Neuronal stem cell (in vitro differentiated cells): ENCODE data around the gene C15orf62.

Experiments used
- DNase-seq: peaks from one replicate; pipeline ENCODE4 v3.0.0-alpha.2; 2013; ENCODE audit warnings: low spot score
- H2AFZ ChIP-seq: one replicate; pipeline ENCODE4 v1.6.1; 2013; ENCODE audit warnings: mild to moderate bottlenecking, low read length, inconsistent platforms
- H2AK5ac ChIP-seq: 2 replicates; pipeline ENCODE4 v1.6.1; 2013; ENCODE audit warnings: low read depth, mild to moderate bottlenecking, inconsistent platforms, low read length, moderate library complexity, mixed read lengths
- H2BK120ac ChIP-seq: 2 replicates; pipeline ENCODE4 v1.6.1; 2013; ENCODE audit warnings: low read depth, mild to moderate bottlenecking, inconsistent platforms, low read length, moderate library complexity, mixed read lengths
- H2BK12ac ChIP-seq: one replicate; pipeline ENCODE4 v1.6.1; 2013; ENCODE audit warnings: low read length, inconsistent platforms
- H2BK15ac ChIP-seq: 2 replicates; pipeline ENCODE4 v1.6.1; 2013; ENCODE audit warnings: mild to moderate bottlenecking, low read length, inconsistent platforms, mixed read lengths
- H2BK5ac ChIP-seq: one replicate; pipeline ENCODE4 v1.6.1; 2013; ENCODE audit warnings: inconsistent platforms, mild to moderate bottlenecking, low read length, moderate library complexity
- H3K14ac ChIP-seq: one replicate; pipeline ENCODE4 v1.6.1; 2013; ENCODE audit warnings: low read length, inconsistent platforms
- H3K18ac ChIP-seq: 2 replicates; pipeline ENCODE4 v1.6.1; 2013; ENCODE audit warnings: low read length, inconsistent platforms
- H3K23ac ChIP-seq: 2 replicates; pipeline ENCODE4 v1.6.1; 2013; ENCODE audit warnings: low read depth, mild to moderate bottlenecking, mixed read lengths, low read length, inconsistent platforms; ENCODE audit not compliant: poor library complexity
- H3K27ac ChIP-seq: replicated peaks from 3 replicates; pipeline ENCODE4 v1.5.1; 2013; ENCODE audit warnings: low read length, inconsistent platforms
- H3K27me3 ChIP-seq, 3 experiments: 2 replicates each; pipeline ENCODE4 v1.6.1; 2013; ENCODE audit warnings: low read length in 3 of 3, mild to moderate bottlenecking in 2 of 3, inconsistent platforms in 1 of 3, low read depth in 1 of 3, mixed read lengths in 1 of 3, moderate library complexity in 1 of 3; ENCODE audit not compliant: control insufficient read depth in 3 of 3, insufficient read depth in 3 of 3
- H3K36me3 ChIP-seq, 2 donors: replicated peaks in 1 of 2; 2 replicates each; pipeline ENCODE4 v1.6.1; 2013; ENCODE audit warnings: low read length in 2 of 2; ENCODE audit not compliant: control insufficient read depth in 2 of 2, insufficient read depth in 2 of 2
- H3K4ac ChIP-seq: 2 replicates; pipeline ENCODE4 v1.6.1; 2013; ENCODE audit warnings: inconsistent platforms, mild to moderate bottlenecking, low read length, moderate library complexity
- H3K4me1 ChIP-seq, 2 donors: 1 replicate in 1 of 2; 2 replicates in 1 of 2; pipeline ENCODE4 v1.6.1; 2013; ENCODE audit warnings: low read length in 2 of 2, low read depth in 1 of 2; ENCODE audit not compliant: control insufficient read depth in 2 of 2, insufficient read depth in 1 of 2
- H3K4me2 ChIP-seq: one replicate; pipeline ENCODE4 v1.6.1; 2013; ENCODE audit warnings: mild to moderate bottlenecking, low read length, inconsistent platforms; ENCODE audit not compliant: insufficient read depth, poor library complexity, severe bottlenecking
- H3K4me3 ChIP-seq, 2 donors: 2 replicates each; pipeline ENCODE4 v1.5.1; 2013; ENCODE audit warnings: low read length in 2 of 2, mild to moderate bottlenecking in 2 of 2, inconsistent platforms in 1 of 2, moderate library complexity in 1 of 2
- H3K79me1 ChIP-seq: one replicate; pipeline ENCODE4 v1.6.1; 2013; ENCODE audit warnings: low read depth, mild to moderate bottlenecking, inconsistent platforms, low read length, moderate library complexity
- H3K9ac ChIP-seq: one replicate; pipeline ENCODE4 v1.6.1; 2013; ENCODE audit warnings: mild to moderate bottlenecking, low read depth, low read length, inconsistent platforms; ENCODE audit not compliant: poor library complexity
- H3K9me3 ChIP-seq, 2 donors: replicated peaks in 1 of 2; 2 replicates each; pipeline versions ENCODE3 to v1.6.1; 2013; ENCODE audit warnings: low read length in 2 of 2, mild to moderate bottlenecking in 2 of 2, inconsistent platforms in 1 of 2, low read depth in 1 of 2, mixed read lengths in 1 of 2, moderate library complexity in 1 of 2; ENCODE audit not compliant: control insufficient read depth in 2 of 2, insufficient read depth in 1 of 2
- H4K8ac ChIP-seq: one replicate; pipeline ENCODE4 v1.6.1; 2013; ENCODE audit warnings: low read depth, mild to moderate bottlenecking, inconsistent platforms, low read length, moderate library complexity
- H4K91ac ChIP-seq: one replicate; pipeline ENCODE4 v1.6.1; 2013; ENCODE audit warnings: low read length, low read depth, mild to moderate bottlenecking, inconsistent platforms; ENCODE audit not compliant: poor library complexity
- WGBS, 2 donors: extraction: QIAGEN DNeasy Blood & Tissue Kit; methylation state at CpG; one replicate each; pipeline ENCODE4 v1.1.7; 2013; ENCODE audit warnings: missing lambda C conversion rate in 2 of 2, mixed read lengths in 1 of 2; ENCODE audit not compliant: insufficient read length in 2 of 2, insufficient replicate concordance in 1 of 2; ENCODE audit errors: extremely low coverage in 2 of 2; 5-methylcytosine and 5-hydroxymethylcytosine counted together

The C15orf62 gene

GRCh38 chr15:40755812-40756208 is 14.0 kb upstream of the C15orf62 start:
- Histone ChIP-seq H3K4me3 (peak overlapping the region in 1 of 2 donors; percentile 94), H3K18ac (peak overlapping the region; percentile 71), H2BK15ac (no peak overlapping the region), H3K4ac (no peak overlapping the region), H4K91ac (no peak overlapping the region), H3K27me3 (no peaks in the 10 kb centered on the region), H3K4me1 (peaks cover 4 to 8% of the 10 kb centered on the region in 2 donors), H2BK12ac (peak overlapping the region; percentile 22), H3K4me2 (peak overlapping the region; percentile 11), H3K79me1 (peaks cover 8% of the 10 kb centered on the region), H2AFZ (peak overlapping the region; percentile 94), H4K8ac (no peak overlapping the region), H2BK5ac (no peak overlapping the region), H2BK120ac (no peak overlapping the region), H3K9me3 (no peaks in the 10 kb centered on the region), H3K14ac (no peak overlapping the region), H3K36me3 (peaks cover 5 to 18% of the 10 kb centered on the region in 2 donors), H2AK5ac (no peak overlapping the region), H3K23ac (no peak overlapping the region), H3K9ac (no peak overlapping the region), H3K27ac (peak overlapping the region; percentile 92)
- DNase-seq: no peak
- WGBS, 2 donors: no CpG with 5 or more reads among the region's 10 CpGs

GRCh38 chr15:40756938-40757337 is 12.8 kb upstream of the C15orf62 start:
- Histone ChIP-seq H3K4me1 (peaks cover 4 to 8% of the 10 kb centered on the region in 2 donors), H2AK5ac (peak overlapping the region; percentile 86), H3K9me3 (no peaks in the 10 kb centered on the region), H3K4ac (no peak overlapping the region), H3K4me2 (no peak overlapping the region), H3K79me1 (peaks cover 6% of the 10 kb centered on the region), H4K8ac (no peak overlapping the region), H2BK15ac (no peak overlapping the region), H3K18ac (peak overlapping the region; percentile 38), H2BK120ac (peak overlapping the region; percentile 76), H3K9ac (no peak overlapping the region), H2AFZ (peak overlapping the region; percentile 60), H3K4me3 (no peak overlapping the region), H2BK12ac (no peak overlapping the region), H3K36me3 (peaks cover 2 to 7% of the 10 kb centered on the region in 2 donors), H3K27me3 (no peaks in the 10 kb centered on the region), H3K14ac (no peak overlapping the region), H4K91ac (no peak overlapping the region), H3K23ac (no peak overlapping the region), H2BK5ac (no peak overlapping the region), H3K27ac (peak overlapping the region; percentile 15)
- no CpG with 5 or more reads among the region's 6 CpGs for WGBS, 2 donors
- DNase-seq: no peak

DNA sequence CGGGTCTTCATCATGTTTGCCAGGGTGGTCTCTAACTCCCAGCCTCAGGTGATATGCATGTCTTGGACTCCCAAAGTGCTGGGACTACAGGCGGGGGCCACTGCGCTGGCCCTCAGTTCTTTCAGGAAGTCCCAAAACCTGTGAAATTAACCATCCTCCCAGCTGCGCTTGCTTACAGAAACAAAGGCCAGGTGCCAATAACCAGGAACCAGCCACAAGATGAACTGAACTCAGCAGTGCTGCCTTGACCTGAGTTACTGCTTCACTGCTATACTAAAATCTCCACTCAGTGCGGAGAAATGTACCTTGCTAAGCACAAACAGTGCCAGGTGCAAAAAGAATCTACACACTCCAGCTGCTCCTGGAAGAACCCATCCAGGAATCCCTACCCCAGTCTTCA is 9.8 kb upstream of the C15orf62 start:
- Histone ChIP-seq H3K23ac (no peak overlapping the region), H3K4me3 (no peak overlapping the region), H3K14ac (no peak overlapping the region), H4K8ac (no peak overlapping the region), H2AFZ (no peak overlapping the region), H2BK120ac (no peak overlapping the region), H3K4ac (no peak overlapping the region), H3K79me1 (no peaks in the 10 kb centered on the region), H3K9ac (no peak overlapping the region), H3K27me3 (peaks cover 0 to 22% (median 4%) of the 10 kb centered on the region in 3 experiments), H3K9me3 (no peaks in the 10 kb centered on the region), H3K4me2 (no peak overlapping the region), H3K4me1 (peaks cover 7 to 9% of the 10 kb centered on the region in 2 donors), H2BK5ac (no peak overlapping the region), H2AK5ac (no peak overlapping the region), H4K91ac (no peak overlapping the region), H3K36me3 (no peaks in the 10 kb centered on the region), H2BK12ac (no peak overlapping the region), H3K27ac (no peak overlapping the region), H2BK15ac (no peak overlapping the region), H3K18ac (no peak overlapping the region)
- WGBS, 2 donors: no CpG with 5 or more reads among the region's 5 CpGs
- no peak for DNase-seq

DNA sequence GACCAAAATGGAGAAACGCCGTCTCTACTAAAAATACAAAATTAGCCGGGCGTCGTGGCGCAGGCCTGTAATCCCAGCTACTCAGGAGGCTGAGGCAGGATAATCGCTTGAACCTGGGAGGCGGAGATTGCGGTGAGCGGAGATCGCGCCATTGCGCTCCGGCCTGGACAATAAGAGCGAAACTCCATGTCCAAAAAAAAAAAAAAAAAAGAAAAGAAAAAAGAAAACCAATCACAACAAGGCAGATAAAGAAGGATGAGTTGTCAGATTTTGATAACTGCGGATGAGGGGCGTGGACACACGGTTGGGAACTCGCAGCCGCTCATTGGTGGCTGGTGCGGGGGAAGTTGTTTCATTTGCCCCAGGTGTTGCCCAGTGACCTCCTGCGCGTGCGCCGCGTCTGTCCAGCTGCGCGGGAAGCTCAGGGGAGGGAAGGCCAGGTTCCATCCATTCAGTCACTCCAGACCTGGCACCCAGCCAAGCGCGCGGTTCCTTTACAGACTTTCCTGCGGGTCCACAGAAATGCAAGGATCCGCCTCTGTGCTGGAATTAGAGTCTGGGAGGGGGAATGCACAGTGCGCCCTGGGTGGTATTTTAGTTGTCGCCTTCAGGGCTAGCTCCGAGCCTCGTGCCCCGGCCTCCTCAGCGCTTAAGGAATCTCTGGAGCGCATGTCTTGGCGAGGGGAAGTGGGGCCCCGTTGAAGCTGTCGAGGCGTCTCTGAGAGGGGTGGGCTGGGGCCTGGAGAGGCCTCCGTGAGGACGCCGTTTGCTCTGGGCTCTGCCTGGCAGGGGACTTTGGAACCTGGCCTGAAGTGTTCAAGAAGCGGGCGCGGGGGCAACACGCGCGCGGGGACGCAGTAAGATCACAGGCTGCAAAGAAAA is 6.6 kb upstream of the C15orf62 start:
- Histone ChIP-seq H3K18ac (peak overlapping the region; percentile 95), H2AFZ (peak overlapping the region; percentile 92), H3K36me3 (peaks cover 2 to 10% of the 10 kb centered on the region in 2 donors), H3K4ac (no peak overlapping the region), H3K4me1 (peaks cover 2 to 18% of the 10 kb centered on the region in 2 donors), H2BK5ac (no peak overlapping the region), H3K14ac (peak overlapping the region; percentile 89), H3K9ac (no peak overlapping the region), H2BK120ac (no peak overlapping the region), H2BK12ac (no peak overlapping the region), H4K91ac (no peak overlapping the region), H3K23ac (peak overlapping the region; percentile 93), H2AK5ac (peak overlapping the region; percentile 60), H3K79me1 (no peaks in the 10 kb centered on the region), H3K9me3 (no peaks in the 10 kb centered on the region), H3K27me3 (peaks cover 0 to 28% (median 4%) of the 10 kb centered on the region in 3 experiments), H3K4me3 (peak overlapping the region; percentile 47 to 74), H3K27ac (no peak overlapping the region), H4K8ac (peak overlapping the region; percentile 43), H2BK15ac (peak overlapping the region; percentile 75), H3K4me2 (peak overlapping the region; percentile 98)
- no peak for DNase-seq
- WGBS, 2 donors: no CpG with 5 or more reads among the region's 55 CpGs
